H9 (cell line): Measurements from ENCODE around the gene IL17REL. TPM values are rescaled to one million over a fixed set of nuclear protein-coding genes. Genes with fewer than 3 reads are reported as not detected.
A peak's percentile ranks its signal among the peaks of the same experiment; 100 is the strongest.

Source experiments
- DNase-seq: peaks from one replicate; pipeline ENCODE4 v3.0.0-alpha.2; 2017
- H2AFZ ChIP-seq: one replicate; pipeline ENCODE4 v1.6.1; 2013; ENCODE audit warnings: mild to moderate bottlenecking, low read length, control low read depth, moderate library complexity
- H2AK5ac ChIP-seq: 2 replicates; pipeline ENCODE4 v1.6.1; 2013; ENCODE audit warnings: low read length, control low read depth, mixed read lengths; ENCODE audit not compliant: insufficient read length
- H2BK120ac ChIP-seq: one replicate; pipeline ENCODE4 v1.6.1; 2013; ENCODE audit warnings: low read depth, mild to moderate bottlenecking, low read length, control low read depth, inconsistent platforms; ENCODE audit not compliant: poor library complexity, severe bottlenecking
- H2BK12ac ChIP-seq: 2 replicates; pipeline ENCODE4 v1.6.1; 2013; ENCODE audit warnings: low read length, control low read depth, mixed read lengths, low read depth; ENCODE audit not compliant: insufficient read length
- H2BK15ac ChIP-seq: 2 replicates; pipeline ENCODE4 v1.6.1; 2013; ENCODE audit warnings: low read depth, low read length, control low read depth
- H2BK20ac ChIP-seq: one replicate; pipeline ENCODE4 v1.6.1; 2013; ENCODE audit warnings: low read depth, mild to moderate bottlenecking, low read length, control low read depth, inconsistent platforms; ENCODE audit not compliant: poor library complexity, severe bottlenecking
- H2BK5ac ChIP-seq: 2 replicates; pipeline ENCODE4 v1.6.1; 2013; ENCODE audit warnings: low read length, control low read depth, mixed read lengths; ENCODE audit not compliant: insufficient read length
- H3K14ac ChIP-seq: 2 replicates; pipeline ENCODE4 v1.6.1; 2013; ENCODE audit warnings: low read length, control low read depth; ENCODE audit not compliant: insufficient read depth
- H3K18ac ChIP-seq: 2 replicates; pipeline ENCODE4 v1.6.1; 2013; ENCODE audit warnings: low read depth, mild to moderate bottlenecking, mixed read lengths, low read length, control low read depth; ENCODE audit not compliant: insufficient read length
- H3K23ac ChIP-seq: 2 replicates; pipeline ENCODE4 v1.6.1; 2013; ENCODE audit warnings: low read length, control low read depth, mixed read lengths, low read depth; ENCODE audit not compliant: insufficient read length
- H3K23me2 ChIP-seq: 2 replicates; pipeline ENCODE4 v1.6.1; 2013; ENCODE audit warnings: low read depth, mild to moderate bottlenecking, mixed read lengths, low read length, control low read depth; ENCODE audit not compliant: insufficient read length, poor library complexity, severe bottlenecking
- H3K27ac ChIP-seq: 2 replicates; pipeline ENCODE4 v1.5.1; 2013; ENCODE audit warnings: low read length, control low read depth, mixed read lengths, low read depth; ENCODE audit not compliant: insufficient read length
- H3K27me3 ChIP-seq: 2 replicates; pipeline ENCODE4 v1.6.1; 2013; ENCODE audit warnings: low read length, control low read depth, inconsistent platforms; ENCODE audit not compliant: insufficient read depth
- H3K4ac ChIP-seq: 2 replicates; pipeline ENCODE4 v1.6.1; 2013; ENCODE audit warnings: low read depth, mild to moderate bottlenecking, control low read depth, inconsistent platforms, low read length, moderate library complexity
- H3K4me1 ChIP-seq: 2 replicates; pipeline ENCODE4 v1.6.1; 2013; ENCODE audit warnings: low read length, control low read depth, inconsistent platforms; ENCODE audit not compliant: insufficient read depth
- H3K4me2 ChIP-seq: 2 replicates; pipeline ENCODE4 v1.6.1; 2013; ENCODE audit warnings: low read length, control low read depth, mixed read lengths; ENCODE audit not compliant: insufficient read length, insufficient read depth
- H3K56ac ChIP-seq: 2 replicates; pipeline ENCODE4 v1.6.1; 2013; ENCODE audit warnings: low read depth, mild to moderate bottlenecking, mixed read lengths, low read length, control low read depth; ENCODE audit not compliant: insufficient read length
- H3K79me1 ChIP-seq: 2 replicates; pipeline ENCODE4 v1.6.1; 2013; ENCODE audit warnings: low read depth, mild to moderate bottlenecking, moderate library complexity, low read length, control low read depth, inconsistent platforms; ENCODE audit not compliant: insufficient read depth, poor library complexity, severe bottlenecking
- H3K79me2 ChIP-seq: 2 replicates; pipeline ENCODE4 v1.6.1; 2013; ENCODE audit warnings: low read length, control low read depth, inconsistent platforms; ENCODE audit not compliant: insufficient read depth
- H3K9ac ChIP-seq: 2 replicates; pipeline ENCODE4 v1.6.1; 2013; ENCODE audit warnings: low read length, control low read depth, mixed read lengths; ENCODE audit not compliant: insufficient read length; ENCODE audit errors: extremely low read depth
- H3K9me3 ChIP-seq: one replicate; pipeline ENCODE4 v1.6.1; 2013; ENCODE audit warnings: low read depth, low read length, inconsistent platforms; ENCODE audit not compliant: control insufficient read depth
- H3T11ph ChIP-seq: one replicate; pipeline ENCODE4 v1.6.1; 2013; ENCODE audit warnings: mild to moderate bottlenecking, low read length, control low read depth, inconsistent platforms
- H4K20me1 ChIP-seq: one replicate; pipeline ENCODE4 v1.6.1; 2013; ENCODE audit not compliant: control insufficient read depth, insufficient read length, insufficient read depth
- H4K5ac ChIP-seq: 2 replicates; pipeline ENCODE4 v1.6.1; 2013; ENCODE audit warnings: low read depth, mild to moderate bottlenecking, mixed read lengths, low read length, control low read depth; ENCODE audit not compliant: insufficient read length
- H4K8ac ChIP-seq: replicated peaks from 2 replicates; pipeline ENCODE4 v1.6.1; 2013; ENCODE audit warnings: low read length, control low read depth, mixed read lengths, low read depth; ENCODE audit not compliant: insufficient read length
- H4K91ac ChIP-seq: 2 replicates; pipeline ENCODE4 v1.6.1; 2013; ENCODE audit warnings: low read depth, mild to moderate bottlenecking, moderate library complexity, mixed read lengths, low read length, control low read depth; ENCODE audit not compliant: insufficient read length
- H3K27ac Mint-ChIP-seq, 3 experiments: 2 replicates in 2 of 3; 3 replicates in 1 of 3; pipeline ENCODE4 v1.8.0; 2020 to 2021; ENCODE audit warnings: mixed read lengths in 3 of 3, mild to moderate bottlenecking in 1 of 3, moderate library complexity in 1 of 3
- H3K27me3 Mint-ChIP-seq: 2 replicates; pipeline ENCODE4 v1.8.0; 2021; ENCODE audit warnings: low read depth, mild to moderate bottlenecking, moderate library complexity, mixed read lengths
- H3K36me3 Mint-ChIP-seq, 3 experiments: 2 replicates in 2 of 3; 3 replicates in 1 of 3; pipeline ENCODE4 v1.8.0; 2020 to 2021; ENCODE audit warnings: low read depth in 3 of 3, mixed read lengths in 3 of 3; ENCODE audit not compliant: insufficient read depth in 1 of 3
- H3K4me1 Mint-ChIP-seq, 2 experiments: 2 replicates each; pipeline ENCODE4 v1.8.0; 2020; ENCODE audit warnings: mixed read lengths in 2 of 2
- H3K4me3 Mint-ChIP-seq, 2 experiments: 2 replicates in 1 of 2; 3 replicates in 1 of 2; pipeline ENCODE4 v1.8.0; 2020 to 2021; ENCODE audit warnings: mild to moderate bottlenecking in 2 of 2, mixed read lengths in 2 of 2, moderate library complexity in 1 of 2
- H3K9me3 Mint-ChIP-seq, 2 experiments: 2 replicates in 1 of 2; 3 replicates in 1 of 2; pipeline ENCODE4 v1.8.0; 2020; ENCODE audit warnings: mild to moderate bottlenecking in 2 of 2, mixed read lengths in 2 of 2, moderate library complexity in 1 of 2
- WGBS: extraction: QIAGEN DNeasy Blood & Tissue Kit; methylation state at CpG from one replicate; pipeline ENCODE4 v1.1.7; 2013; ENCODE audit warnings: missing lambda C conversion rate, low lambda C conversion rate, mixed read lengths; ENCODE audit not compliant: insufficient read length; ENCODE audit errors: extremely low coverage; 5-methylcytosine and 5-hydroxymethylcytosine counted together
- total RNA-seq: library from RNA; stranded (reverse); gene quantifications from 2 replicates; pipeline ENCODE4 v1.2.1, GENCODE V29; 2021
- TF ChIP-seq, protein P1 (sequence below): fragments of 200-600 bp; sonication (generic); conservative IDR thresholded peaks from 3 replicates; pipeline ENCODE4 v1.8.0; 2021; ENCODE audit warnings: antibody characterized with exemption, mild to moderate bottlenecking

Gene IL17REL
- total RNA-seq, 1 experiment from 2014 or later: 0.20 TPM

- no CpG with 5 or more reads among the region's 18 CpGs for WGBS
- Histone ChIP-seq H3K14ac (no peak overlapping the region), H3K27me3 (no peaks in the 10 kb centered on the region; the same call in 1 of the 2 replicates), H4K5ac (no peak overlapping the region), H4K91ac (no peak overlapping the region), H2AFZ (no peak overlapping the region), H3K27ac (no peak overlapping the region), H4K8ac (no peak overlapping the region), H4K20me1 (no peaks in the 10 kb centered on the region), H3K9ac (no peak overlapping the region), H3K23me2 (peaks cover 3% of the 10 kb centered on the region), H2BK20ac (no peak overlapping the region), H2AK5ac (no peak overlapping the region), H3K56ac (no peak overlapping the region), H3K4me1 (no peaks in the 10 kb centered on the region), H3K4ac (no peak overlapping the region), H3T11ph (no peak overlapping the region), H3K9me3 (no peaks in the 10 kb centered on the region), H3K18ac (no peak overlapping the region), H2BK120ac (no peak overlapping the region), H3K23ac (no peak overlapping the region), H2BK5ac (no peak overlapping the region), H2BK15ac (no peak overlapping the region), H2BK12ac (no peak overlapping the region), H3K79me2 (no peaks in the 10 kb centered on the region), H3K79me1 (no peaks in the 10 kb centered on the region), H3K4me2 (no peak overlapping the region)
- H3K4me3 Mint-ChIP-seq: no peak overlapping the region
- no peak for DNase-seq
- no peaks in the 10 kb centered on the region; a peak in 1 of 4 replicates for H3K4me1 Mint-ChIP-seq
- peaks cover 5 to 9% of the 10 kb centered on the region in 2 experiments; a peak in 3 of 5 replicates for H3K9me3 Mint-ChIP-seq
- TF ChIP-seq, protein P1, sequence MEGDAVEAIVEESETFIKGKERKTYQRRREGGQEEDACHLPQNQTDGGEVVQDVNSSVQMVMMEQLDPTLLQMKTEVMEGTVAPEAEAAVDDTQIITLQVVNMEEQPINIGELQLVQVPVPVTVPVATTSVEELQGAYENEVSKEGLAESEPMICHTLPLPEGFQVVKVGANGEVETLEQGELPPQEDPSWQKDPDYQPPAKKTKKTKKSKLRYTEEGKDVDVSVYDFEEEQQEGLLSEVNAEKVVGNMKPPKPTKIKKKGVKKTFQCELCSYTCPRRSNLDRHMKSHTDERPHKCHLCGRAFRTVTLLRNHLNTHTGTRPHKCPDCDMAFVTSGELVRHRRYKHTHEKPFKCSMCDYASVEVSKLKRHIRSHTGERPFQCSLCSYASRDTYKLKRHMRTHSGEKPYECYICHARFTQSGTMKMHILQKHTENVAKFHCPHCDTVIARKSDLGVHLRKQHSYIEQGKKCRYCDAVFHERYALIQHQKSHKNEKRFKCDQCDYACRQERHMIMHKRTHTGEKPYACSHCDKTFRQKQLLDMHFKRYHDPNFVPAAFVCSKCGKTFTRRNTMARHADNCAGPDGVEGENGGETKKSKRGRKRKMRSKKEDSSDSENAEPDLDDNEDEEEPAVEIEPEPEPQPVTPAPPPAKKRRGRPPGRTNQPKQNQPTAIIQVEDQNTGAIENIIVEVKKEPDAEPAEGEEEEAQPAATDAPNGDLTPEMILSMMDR: no peak
- H3K36me3 Mint-ChIP-seq: no peaks in the 10 kb centered on the region; a peak in 1 of 7 replicates
- H3K27ac Mint-ChIP-seq: peak overlapping the region in 1 of 3 experiments; percentile 36; a peak in 1 of 7 replicates
- H3K27me3 Mint-ChIP-seq: peaks cover 42% of the 10 kb centered on the region
Measured at GRCh38 chr22:50053861-50054260, 41.3 kb upstream of the IL17REL start.
